Loucy (cell line): ENCODE data around the gene EIF2A.

Experiments used
- H2AFZ ChIP-seq: fragments of 200-600 bp; sonication (generic); 2 replicates; pipeline ENCODE4 v1.6.0; 2016; ENCODE audit warnings: antibody characterized with exemption, mild to moderate bottlenecking, low read length, moderate library complexity
- H3F3A ChIP-seq: fragments of 200-600 bp; 2 replicates; pipeline ENCODE4 v1.6.0; 2016; ENCODE audit warnings: antibody characterized with exemption, low read depth, mild to moderate bottlenecking
- H3K27me3 ChIP-seq: fragments of 200-600 bp; sonication (generic); 2 replicates; pipeline ENCODE4 v1.6.1; 2014; ENCODE audit warnings: low read length, mild to moderate bottlenecking; ENCODE audit not compliant: insufficient read depth, poor library complexity, severe bottlenecking
- H3K36me3 ChIP-seq: fragments of 200-600 bp; sonication (generic); 2 replicates; pipeline ENCODE4 v1.6.1; 2016; ENCODE audit warnings: low read length; ENCODE audit not compliant: insufficient read depth
- H3K4me1 ChIP-seq: fragments of 200-600 bp; sonication (generic); 2 replicates; pipeline ENCODE4 v1.5.1; 2014; ENCODE audit warnings: low read length, mild to moderate bottlenecking; ENCODE audit not compliant: insufficient read depth, poor library complexity, severe bottlenecking
- H3K4me2 ChIP-seq: fragments of 200-600 bp; sonication (generic); 2 replicates; pipeline ENCODE4 v1.6.0; 2014; ENCODE audit warnings: antibody characterized with exemption, low read length, low read depth, mild to moderate bottlenecking; ENCODE audit not compliant: poor library complexity, severe bottlenecking
- H3K4me3 ChIP-seq: fragments of 200-600 bp; sonication (generic); 2 replicates; pipeline ENCODE4 v1.5.1; 2014; ENCODE audit warnings: low read length, mild to moderate bottlenecking, mixed read lengths; ENCODE audit not compliant: poor library complexity, severe bottlenecking
- H3K79me2 ChIP-seq: fragments of 200-600 bp; sonication (generic); 2 replicates; pipeline ENCODE4 v1.6.1; 2014; ENCODE audit warnings: low read length; ENCODE audit not compliant: insufficient read depth
- H3K9ac ChIP-seq: fragments of 200-600 bp; sonication (generic); 2 replicates; pipeline ENCODE4 v1.6.0; 2014; ENCODE audit warnings: mild to moderate bottlenecking, low read depth, low read length, moderate library complexity; ENCODE audit not compliant: poor library complexity, severe bottlenecking
- H3K9me2 ChIP-seq: fragments of 200-600 bp; sonication (generic); replicated peaks from 2 replicates; pipeline ENCODE4 v1.6.1; 2016; ENCODE audit warnings: low read depth, low read length, mixed read lengths
- H3K9me3 ChIP-seq: fragments of 200-600 bp; sonication (generic); 2 replicates; pipeline ENCODE4 v1.6.1; 2014; ENCODE audit warnings: mild to moderate bottlenecking, antibody characterized with exemption, low read length, low read depth; ENCODE audit not compliant: insufficient read depth
- H4K20me1 ChIP-seq: fragments of 200-600 bp; sonication (generic); 2 replicates; pipeline ENCODE4 v1.6.0; 2014; ENCODE audit warnings: antibody characterized with exemption, low read length, mild to moderate bottlenecking; ENCODE audit not compliant: insufficient read depth, poor library complexity, severe bottlenecking
- EZH2phosphoT487 ChIP-seq: fragments of 200-600 bp; IDR thresholded peaks from 2 replicates; pipeline ENCODE4 v1.6.1; 2018; ENCODE audit warnings: antibody characterized with exemption, mild to moderate bottlenecking, moderate library complexity, borderline replicate concordance
- TF ChIP-seq, protein P1 (sequence below): fragments of 200-600 bp; sonication (generic); conservative IDR thresholded peaks from 2 replicates; pipeline ENCODE4 v1.5.1; 2014; ENCODE audit warnings: mild to moderate bottlenecking, antibody characterized with exemption, low read length

The EIF2A gene

DNA sequence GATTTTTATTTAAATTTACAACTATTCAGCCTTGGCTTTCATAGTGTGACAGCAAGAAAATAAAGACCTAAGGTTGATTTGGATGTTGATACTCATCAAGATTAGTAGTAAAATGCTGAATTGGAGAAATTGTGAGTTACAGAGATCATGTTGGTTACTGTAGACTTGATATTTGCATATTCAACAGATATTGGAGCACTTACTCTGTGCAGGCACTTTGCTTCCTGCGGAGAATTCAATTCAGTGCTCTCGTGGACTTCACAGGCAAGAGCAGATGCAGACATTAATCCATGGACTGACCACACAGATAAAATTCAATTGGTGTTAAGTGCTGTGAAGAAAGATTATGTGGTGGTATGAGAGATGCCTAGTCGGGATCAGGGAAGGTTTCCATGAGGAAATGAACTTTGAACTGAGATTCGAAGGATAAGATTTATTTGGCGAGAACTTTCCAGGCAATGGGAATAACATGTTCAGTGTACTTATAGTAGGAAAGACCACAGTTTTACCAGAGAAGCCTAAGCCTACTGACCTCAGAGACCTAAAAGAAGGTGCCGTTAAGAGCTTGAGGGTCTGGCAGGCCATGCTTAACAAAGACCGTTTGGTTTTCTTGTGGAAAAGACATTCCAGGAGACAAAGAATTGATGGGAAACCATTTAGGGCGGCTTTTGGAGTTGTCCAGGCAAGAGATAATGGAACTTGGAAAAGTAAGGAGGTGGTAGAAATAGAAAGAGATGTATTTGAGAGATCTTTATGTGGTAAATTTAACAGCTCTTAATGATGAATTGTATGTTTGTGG is 60.9 kb downstream of the EIF2A start:
- Histone ChIP-seq H3K9me3 (no peaks in the 10 kb centered on the region), H3K9ac (peak overlapping the region; percentile 81), H3K27me3 (no peaks in the 10 kb centered on the region), H3K4me2 (peak overlapping the region; percentile 93), H4K20me1 (peaks cover 78% of the 10 kb centered on the region), H3K4me1 (peaks cover 56% of the 10 kb centered on the region), H3K9me2 (no peaks in the 10 kb centered on the region), H2AFZ (no peak overlapping the region), H3K79me2 (peaks cover 95% of the 10 kb centered on the region), H3K4me3 (peak overlapping the region; percentile 73), H3F3A (no peaks in the 10 kb centered on the region), H3K36me3 (peaks cover 8% of the 10 kb centered on the region; the same call in 1 of the 2 replicates)
- TF ChIP-seq EZH2phosphoT487, result no peak
- TF ChIP-seq, protein P1, sequence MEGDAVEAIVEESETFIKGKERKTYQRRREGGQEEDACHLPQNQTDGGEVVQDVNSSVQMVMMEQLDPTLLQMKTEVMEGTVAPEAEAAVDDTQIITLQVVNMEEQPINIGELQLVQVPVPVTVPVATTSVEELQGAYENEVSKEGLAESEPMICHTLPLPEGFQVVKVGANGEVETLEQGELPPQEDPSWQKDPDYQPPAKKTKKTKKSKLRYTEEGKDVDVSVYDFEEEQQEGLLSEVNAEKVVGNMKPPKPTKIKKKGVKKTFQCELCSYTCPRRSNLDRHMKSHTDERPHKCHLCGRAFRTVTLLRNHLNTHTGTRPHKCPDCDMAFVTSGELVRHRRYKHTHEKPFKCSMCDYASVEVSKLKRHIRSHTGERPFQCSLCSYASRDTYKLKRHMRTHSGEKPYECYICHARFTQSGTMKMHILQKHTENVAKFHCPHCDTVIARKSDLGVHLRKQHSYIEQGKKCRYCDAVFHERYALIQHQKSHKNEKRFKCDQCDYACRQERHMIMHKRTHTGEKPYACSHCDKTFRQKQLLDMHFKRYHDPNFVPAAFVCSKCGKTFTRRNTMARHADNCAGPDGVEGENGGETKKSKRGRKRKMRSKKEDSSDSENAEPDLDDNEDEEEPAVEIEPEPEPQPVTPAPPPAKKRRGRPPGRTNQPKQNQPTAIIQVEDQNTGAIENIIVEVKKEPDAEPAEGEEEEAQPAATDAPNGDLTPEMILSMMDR, result no peak

DNA sequence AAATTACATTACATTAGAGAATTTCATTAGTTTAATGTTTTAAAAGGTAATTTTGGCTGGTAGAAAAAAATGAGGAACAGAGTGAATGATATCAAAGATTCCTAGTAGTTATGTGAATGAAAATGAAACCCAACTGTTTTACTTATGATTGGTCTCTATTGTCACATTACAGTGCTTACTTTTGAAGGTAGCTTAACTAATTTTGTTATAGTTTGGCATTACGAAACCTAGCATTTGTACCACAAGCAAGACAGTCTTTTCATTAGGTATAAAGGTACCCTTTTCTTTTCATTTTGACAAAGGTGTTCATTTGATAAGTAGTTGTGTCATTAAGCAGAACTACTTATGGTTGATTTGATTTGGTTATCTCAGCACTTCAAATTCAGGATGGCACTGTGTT is 63.4 kb downstream of the EIF2A start:
- H3K4me1 ChIP-seq, result peaks cover 66% of the 10 kb centered on the region
- H3K79me2 ChIP-seq, result peaks cover 94% of the 10 kb centered on the region
- peak overlapping the region; percentile 73 for H3K4me3 ChIP-seq
- peak overlapping the region; percentile 55 for H3K9ac ChIP-seq
- H4K20me1 ChIP-seq, result peaks cover 83% of the 10 kb centered on the region
- peaks cover 26% of the 10 kb centered on the region for H3K36me3 ChIP-seq
- H3F3A ChIP-seq, result 0 out of 2 replicates have a peak, but pooled peaks cover 5% of the 10 kb centered on the region
- H3K27me3 ChIP-seq, result no peaks in the 10 kb centered on the region
- H3K9me3 ChIP-seq, result no peaks in the 10 kb centered on the region
- no peak for TF ChIP-seq EZH2phosphoT487
- TF ChIP-seq, protein P1, result no peak
- no peaks in the 10 kb centered on the region for H3K9me2 ChIP-seq
- no peak overlapping the region for H2AFZ ChIP-seq
- peak overlapping the region; percentile 93 for H3K4me2 ChIP-seq

DNA sequence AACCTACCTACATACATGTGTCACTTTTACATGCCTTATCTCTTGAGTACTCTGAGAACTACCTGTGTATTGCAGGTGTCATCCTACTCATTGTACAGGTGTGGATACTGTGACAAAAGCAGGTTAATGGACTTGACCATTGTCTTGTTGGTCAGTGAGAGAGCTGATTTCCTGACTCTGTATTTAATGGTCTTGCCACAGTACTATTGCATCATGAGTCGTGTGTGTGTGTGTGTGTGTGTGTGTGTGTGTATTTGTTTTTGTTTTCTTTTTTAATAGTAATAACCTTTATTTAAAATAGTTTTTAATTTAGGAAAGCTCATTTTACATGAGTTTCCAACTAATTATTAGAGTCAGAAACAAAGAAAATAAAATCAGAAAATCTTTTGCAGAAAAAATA is 64.2 kb downstream of the EIF2A start:
- no peaks in the 10 kb centered on the region for H3K9me3 ChIP-seq
- 0 out of 2 replicates have a peak, but pooled peaks cover 5% of the 10 kb centered on the region for H3F3A ChIP-seq
- H3K4me2 ChIP-seq, result peak overlapping the region; percentile 93
- no peaks in the 10 kb centered on the region for H3K27me3 ChIP-seq
- peaks cover 58% of the 10 kb centered on the region for H3K4me1 ChIP-seq
- H3K79me2 ChIP-seq, result peaks cover 86% of the 10 kb centered on the region
- no peak for TF ChIP-seq EZH2phosphoT487
- TF ChIP-seq, protein P1, result no peak
- H3K4me3 ChIP-seq, result peak overlapping the region; percentile 73
- no peaks in the 10 kb centered on the region for H3K9me2 ChIP-seq
- peaks cover 26% of the 10 kb centered on the region for H3K36me3 ChIP-seq
- H2AFZ ChIP-seq, result no peak overlapping the region
- peaks cover 75% of the 10 kb centered on the region for H4K20me1 ChIP-seq
- H3K9ac ChIP-seq, result peak overlapping the region; percentile 55
